ENCODE measurements around the gene ARHGAP19. TPM values are rescaled to one million over a fixed set of nuclear protein-coding genes. Genes with fewer than 3 reads are reported as not detected.

Gene ARHGAP19
- total and polyA plus RNA-seq, 2 donors from 2014 or later = 5.3 to 10.6 TPM

DNA sequence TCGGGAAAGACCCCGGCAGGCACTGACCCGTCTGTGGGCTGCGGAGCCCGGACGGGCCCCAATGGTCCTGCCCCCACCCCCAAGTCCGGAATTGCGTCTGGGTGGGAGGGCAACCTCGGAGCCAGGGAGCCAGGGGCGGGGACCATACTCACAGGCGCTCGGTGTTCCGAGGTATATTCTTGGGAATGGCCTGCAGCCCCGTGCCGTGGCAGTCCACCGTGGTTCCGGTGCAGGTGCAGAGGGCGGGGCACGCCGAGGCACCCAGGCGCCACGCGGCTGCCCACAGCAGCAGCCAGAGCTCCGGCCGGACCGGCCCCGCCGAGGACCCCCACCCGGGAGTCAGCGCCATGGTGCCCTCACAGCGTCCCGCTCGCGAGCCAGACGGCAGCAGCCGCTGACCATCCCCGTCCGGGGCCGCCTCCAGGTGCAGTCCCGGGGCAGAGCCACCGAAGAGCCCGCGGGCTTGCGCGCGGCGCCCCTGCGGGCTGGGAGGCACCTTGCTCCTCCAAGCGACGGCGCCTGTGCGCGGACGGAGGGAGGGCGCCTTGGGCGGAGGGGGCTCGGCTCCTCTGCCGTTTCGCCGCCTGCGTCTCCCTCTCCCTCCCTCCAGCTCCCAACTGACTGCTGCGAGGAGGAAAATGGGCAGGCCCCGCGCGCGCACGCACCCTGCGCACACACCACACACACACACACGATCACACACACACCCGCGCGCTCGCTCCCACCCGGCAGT, 106.9 kb downstream of the ARHGAP19 start, which contains the start of gene SLIT1:
SLIT1 (minus strand) TSS at position 634 of the 733 bp plus-strand sequence; CDS start at position 349, 285 bp downstream.
- intact Hi-C loops (cut with DNase I) = no loop called here
- H3K36me3 ChIP-seq (ENCODE audit: control insufficient read depth in 2 of 3, insufficient read depth in 3 of 3, low read length in 3 of 3) = no peaks in the 10 kb centered on the region

DNA sequence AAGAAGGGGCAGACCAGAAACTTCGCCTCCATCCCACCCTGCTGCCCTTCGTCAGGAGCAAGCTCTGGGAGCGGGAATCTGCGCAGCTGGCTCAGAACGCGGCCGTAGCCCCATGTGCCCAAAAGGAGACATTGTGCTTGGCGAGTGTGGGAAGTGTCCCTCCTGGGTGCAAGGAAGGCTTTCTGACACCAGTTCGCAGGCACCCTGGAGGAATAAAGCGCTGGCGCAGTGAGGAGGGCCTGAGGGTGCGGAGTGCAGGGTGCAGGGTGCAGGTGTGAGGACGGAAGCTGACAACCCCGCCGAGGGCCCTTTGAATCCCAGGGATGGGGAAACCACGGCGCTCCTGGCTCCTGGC, 107.5 kb downstream of the ARHGAP19 start:
- no peaks in the 10 kb centered on the region for H3K9me3 ChIP-seq (ENCODE audit: control insufficient read depth in 2 of 3, insufficient read depth in 1 of 3, low read length in 3 of 3)
- intact Hi-C loops (cut with DNase I) = no loop called here
- no peak overlapping the region for H3K9ac ChIP-seq (ENCODE audit: low read length in 3 of 3)
- no peak overlapping the region for H3K27ac ChIP-seq (ENCODE audit: low read depth in 2 of 2, low read length in 2 of 2)
- peaks cover 0 to 6% (median 0%) of the 10 kb centered on the region in 3 donors for H3K4me1 ChIP-seq (ENCODE audit: control insufficient read depth in 2 of 3, insufficient read depth in 2 of 3, low read depth in 1 of 3, low read length in 3 of 3)
- DNase-seq (no peak), FAIRE-seq (no peak)
- H3K36me3 ChIP-seq (ENCODE audit: control insufficient read depth in 2 of 3, insufficient read depth in 3 of 3, low read length in 3 of 3) = no peaks in the 10 kb centered on the region
- TF ChIP-seq, protein P1, sequence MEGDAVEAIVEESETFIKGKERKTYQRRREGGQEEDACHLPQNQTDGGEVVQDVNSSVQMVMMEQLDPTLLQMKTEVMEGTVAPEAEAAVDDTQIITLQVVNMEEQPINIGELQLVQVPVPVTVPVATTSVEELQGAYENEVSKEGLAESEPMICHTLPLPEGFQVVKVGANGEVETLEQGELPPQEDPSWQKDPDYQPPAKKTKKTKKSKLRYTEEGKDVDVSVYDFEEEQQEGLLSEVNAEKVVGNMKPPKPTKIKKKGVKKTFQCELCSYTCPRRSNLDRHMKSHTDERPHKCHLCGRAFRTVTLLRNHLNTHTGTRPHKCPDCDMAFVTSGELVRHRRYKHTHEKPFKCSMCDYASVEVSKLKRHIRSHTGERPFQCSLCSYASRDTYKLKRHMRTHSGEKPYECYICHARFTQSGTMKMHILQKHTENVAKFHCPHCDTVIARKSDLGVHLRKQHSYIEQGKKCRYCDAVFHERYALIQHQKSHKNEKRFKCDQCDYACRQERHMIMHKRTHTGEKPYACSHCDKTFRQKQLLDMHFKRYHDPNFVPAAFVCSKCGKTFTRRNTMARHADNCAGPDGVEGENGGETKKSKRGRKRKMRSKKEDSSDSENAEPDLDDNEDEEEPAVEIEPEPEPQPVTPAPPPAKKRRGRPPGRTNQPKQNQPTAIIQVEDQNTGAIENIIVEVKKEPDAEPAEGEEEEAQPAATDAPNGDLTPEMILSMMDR (IDR thresholded peaks at IDR 0.05; ENCODE audit: borderline replicate concordance, extremely low read depth, insufficient read depth) = no peak
- peaks cover 4% of the 10 kb centered on the region for H3K27me3 ChIP-seq (ENCODE audit: control insufficient read depth, insufficient read depth, low read length)
- no peak overlapping the region for H3K4me3 ChIP-seq (ENCODE audit: low read length in 3 of 3)

More for the DNA sequence above, 106.9 kb downstream of the ARHGAP19 start, which contains the start of gene SLIT1:
- peak; percentile 41 to 90 (median 72) for DNase-seq
- TF ChIP-seq, protein P1 (IDR thresholded peaks at IDR 0.05; ENCODE audit: borderline replicate concordance, extremely low read depth, insufficient read depth) = no peak
- no peak within 1 kb of the TSS for H3K27ac ChIP-seq (ENCODE audit: low read depth in 2 of 2, low read length in 2 of 2)
- H3K9ac ChIP-seq (ENCODE audit: low read length in 3 of 3) = no peak within 1 kb of the TSS
- H3K4me3 ChIP-seq (ENCODE audit: low read length in 3 of 3) = no peak within 1 kb of the TSS
- no peaks in the 10 kb centered on the region for H3K9me3 ChIP-seq (ENCODE audit: control insufficient read depth in 2 of 3, insufficient read depth in 1 of 3, low read length in 3 of 3)
- peaks cover 4% of the 10 kb centered on the region for H3K27me3 ChIP-seq (ENCODE audit: control insufficient read depth, insufficient read depth, low read length)
- no peak for FAIRE-seq
- H3K4me1 ChIP-seq (ENCODE audit: control insufficient read depth in 2 of 3, insufficient read depth in 2 of 3, low read depth in 1 of 3, low read length in 3 of 3) = peaks cover 0 to 6% (median 0%) of the 10 kb centered on the region in 3 donors

DNA sequence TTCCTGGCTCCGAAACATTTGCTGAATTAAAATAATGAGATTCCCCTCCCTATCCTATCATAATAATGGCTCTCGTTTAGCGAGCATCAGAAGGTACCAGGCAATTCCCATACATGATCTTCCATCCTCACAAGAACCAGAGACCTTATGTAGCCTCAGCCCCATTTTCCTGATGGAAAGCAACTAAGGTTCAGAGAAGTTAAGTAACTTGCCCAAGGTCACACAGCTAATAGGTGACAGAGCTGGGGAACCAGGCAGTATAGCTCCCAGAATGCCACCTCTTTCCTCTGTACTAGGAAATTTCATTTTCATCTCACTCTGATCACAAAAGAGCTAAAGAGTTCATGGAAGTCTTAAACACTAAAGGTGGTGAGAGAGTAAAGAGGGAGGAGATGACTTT, 109.1 kb downstream of the ARHGAP19 start:
- FAIRE-seq (no peak), DNase-seq (no peak)
- Histone ChIP-seq H3K9ac (ENCODE audit: low read length in 3 of 3) (no peak overlapping the region), H3K4me1 (ENCODE audit: control insufficient read depth in 2 of 3, insufficient read depth in 2 of 3, low read depth in 1 of 3, low read length in 3 of 3) (peaks cover 0 to 6% (median 0%) of the 10 kb centered on the region in 3 donors), H3K27me3 (ENCODE audit: control insufficient read depth, insufficient read depth, low read length) (peaks cover 4% of the 10 kb centered on the region), H3K27ac (ENCODE audit: low read depth in 2 of 2, low read length in 2 of 2) (no peak overlapping the region), H3K4me3 (ENCODE audit: low read length in 3 of 3) (no peak overlapping the region), H3K9me3 (ENCODE audit: control insufficient read depth in 2 of 3, insufficient read depth in 1 of 3, low read length in 3 of 3) (no peaks in the 10 kb centered on the region), H3K36me3 (ENCODE audit: control insufficient read depth in 2 of 3, insufficient read depth in 3 of 3, low read length in 3 of 3) (no peaks in the 10 kb centered on the region)
- TF ChIP-seq, protein P1 (IDR thresholded peaks at IDR 0.05; ENCODE audit: borderline replicate concordance, extremely low read depth, insufficient read depth) = no peak
- intact Hi-C loops (cut with DNase I) = no loop called here
